Measurements from ENCODE around the gene TRIM5. TPM values are rescaled to one million over a fixed set of nuclear protein-coding genes. Genes with fewer than 3 reads are reported as not detected.
"Not testable (repeated sequence)": the region's sequence is repeated elsewhere in the genome, so short reads cannot be mapped to it uniquely, and the experiment has no call there.

Gene TRIM5
- total RNA-seq, 2 donors from 2014 or later = 17.4 to 36.9 TPM

GRCh38 chr11:5719703-5720495 is 35.0 kb upstream of the TRIM5 start:
- Histone ChIP-seq H3K4me3 (no peak overlapping the region), H3K9me3 (no peaks in the 10 kb centered on the region), H3K4me1 (replicated peaks) (no peaks in the 10 kb centered on the region), H3K36me3 (no peaks in the 10 kb centered on the region), H3K27ac (no peak overlapping the region), H3K27me3 (replicated peaks; ENCODE audit: insufficient read depth) (no peaks in the 10 kb centered on the region)
- TF ChIP-seq POLR2AphosphoS5 (IDR thresholded peaks at IDR 0.05) (no peak), POLR2A (IDR thresholded peaks at IDR 0.05) (no peak), CTCF (IDR thresholded peaks at IDR 0.05) (no peak)
- 95% methylated on average over 3 of the region's 3 CpGs for WGBS
- intact Hi-C loops (cut with DNase I) = no loop called here
- DNase-seq (ENCODE audit: low spot score) = no peak

GRCh38 chr11:5716518-5716917 is 31.6 kb upstream of the TRIM5 start:
- H3K9me3 ChIP-seq; H3K27ac ChIP-seq; H3K4me1 ChIP-seq (replicated peaks); H3K4me3 ChIP-seq; H3K36me3 ChIP-seq; H3K27me3 ChIP-seq (replicated peaks; ENCODE audit: insufficient read depth); DNase-seq (ENCODE audit: low spot score); intact Hi-C loops (cut with DNase I): not testable (repeated sequence)
- 82% methylated on average over 1 of the region's 1 CpG for WGBS

- DNase-seq (ENCODE audit: low spot score) = no peak
Observed at GRCh38 chr11:5713695-5714094, 28.8 kb upstream of the TRIM5 start.

GRCh38 chr11:5712507-5712906 is 27.6 kb upstream of the TRIM5 start:
- H3K36me3 ChIP-seq = no peaks in the 10 kb centered on the region
- DNase-seq (ENCODE audit: low spot score) = no peak
- 67% methylated on average over 1 of the region's 1 CpG for WGBS
- no peak overlapping the region for H3K4me3 ChIP-seq
- intact Hi-C loops (cut with DNase I) = no loop called here
- H3K9me3 ChIP-seq = no peaks in the 10 kb centered on the region
- H3K27ac ChIP-seq = no peak overlapping the region
- no peaks in the 10 kb centered on the region for H3K4me1 ChIP-seq (replicated peaks)
- TF ChIP-seq POLR2AphosphoS5 (IDR thresholded peaks at IDR 0.05) (no peak), CTCF (IDR thresholded peaks at IDR 0.05) (peak in 3 of 4 experiments; percentile 44 to 57 (median 48))
- no peaks in the 10 kb centered on the region for H3K27me3 ChIP-seq (replicated peaks; ENCODE audit: insufficient read depth)

More at GRCh38 chr11:5713695-5714094, 28.8 kb upstream of the TRIM5 start:
- intact Hi-C loops (cut with DNase I) = no loop called here
- no peak overlapping the region for H3K4me3 ChIP-seq
- no peak overlapping the region for H3K27ac ChIP-seq
- TF ChIP-seq POLR2A (IDR thresholded peaks at IDR 0.05) = no peak
- no peak for TF ChIP-seq POLR2AphosphoS5 (IDR thresholded peaks at IDR 0.05)
- TF ChIP-seq CTCF (IDR thresholded peaks at IDR 0.05) = no peak
- no peaks in the 10 kb centered on the region for H3K36me3 ChIP-seq
- 76% methylated on average over 5 of the region's 5 CpGs for WGBS
- no peaks in the 10 kb centered on the region for H3K4me1 ChIP-seq (replicated peaks)
- H3K27me3 ChIP-seq (replicated peaks; ENCODE audit: insufficient read depth) = no peaks in the 10 kb centered on the region
- H3K9me3 ChIP-seq = no peaks in the 10 kb centered on the region

- Histone ChIP-seq H3K4me3 (no peak overlapping the region), H3K27ac (no peak overlapping the region), H3K27me3 (replicated peaks; ENCODE audit: insufficient read depth) (no peaks in the 10 kb centered on the region), H3K4me1 (replicated peaks) (no peaks in the 10 kb centered on the region), H3K36me3 (no peaks in the 10 kb centered on the region), H3K9me3 (no peaks in the 10 kb centered on the region)
- no peak for DNase-seq (ENCODE audit: low spot score)
- no peak for TF ChIP-seq CTCF (IDR thresholded peaks at IDR 0.05)
- TF ChIP-seq POLR2AphosphoS5 (IDR thresholded peaks at IDR 0.05) = no peak
- no peak for TF ChIP-seq POLR2A (IDR thresholded peaks at IDR 0.05)
- intact Hi-C loops (cut with DNase I) = no loop called here
- WGBS = 92% methylated on average over 4 of the region's 4 CpGs
Observed at GRCh38 chr11:5705688-5706087, 20.8 kb upstream of the TRIM5 start.
